Astrocyte (in vitro differentiated cells and primary cell): ENCODE measurements around the gene BCHE. TPM values are rescaled to one million over a fixed set of nuclear protein-coding genes. Genes with fewer than 3 reads are reported as not detected.

Source experiments
- DNase-seq: peaks from one replicate; pipeline ENCODE4 v3.0.0-alpha.2; 2010; ENCODE audit warnings: low read depth
- FAIRE-seq: peaks from 2 replicates; lab custom pipeline; 2011; peaks lifted over from hg19 to GRCh38; lab: Jason Lieb, UNC
- H2AFZ ChIP-seq: 2 replicates; pipeline ENCODE4 v1.6.0; 2012; ENCODE audit warnings: low read depth, low read length, inconsistent platforms
- H3K27ac ChIP-seq: 2 replicates; pipeline ENCODE4 v1.5.1; 2011; ENCODE audit warnings: low read depth, low read length, inconsistent platforms
- H3K27me3 ChIP-seq: 2 replicates; pipeline ENCODE4 v1.6.0; 2011; ENCODE audit warnings: low read length, inconsistent platforms; ENCODE audit not compliant: insufficient read depth
- H3K36me3 ChIP-seq: 2 replicates; pipeline ENCODE4 v1.5.1; 2011; ENCODE audit warnings: low read length, inconsistent platforms; ENCODE audit not compliant: insufficient read depth
- H3K4me1 ChIP-seq: 2 replicates; pipeline ENCODE4 v1.5.1; 2011; ENCODE audit warnings: low read length, inconsistent platforms; ENCODE audit not compliant: insufficient read depth
- H3K4me2 ChIP-seq: 2 replicates; pipeline ENCODE4 v1.6.0; 2012; ENCODE audit warnings: low read length, inconsistent platforms
- H3K4me3 ChIP-seq: 2 replicates; pipeline ENCODE4 v1.5.1; 2011; ENCODE audit warnings: low read depth, mild to moderate bottlenecking, low read length, inconsistent platforms; ENCODE audit not compliant: insufficient read depth
- H3K79me2 ChIP-seq: 2 replicates; pipeline ENCODE4 v1.6.0; 2012; ENCODE audit warnings: mild to moderate bottlenecking, low read length, inconsistent platforms; ENCODE audit not compliant: insufficient read depth
- H3K9ac ChIP-seq: 2 replicates; pipeline ENCODE4 v1.6.0; 2012; ENCODE audit warnings: mild to moderate bottlenecking, low read length, inconsistent platforms
- H3K9me3 ChIP-seq: 2 replicates; pipeline ENCODE4 v1.5.1; 2012; ENCODE audit warnings: low read depth, mild to moderate bottlenecking, low read length, inconsistent platforms; ENCODE audit not compliant: insufficient read depth
- H4K20me1 ChIP-seq: 2 replicates; pipeline ENCODE4 v1.6.0; 2012; ENCODE audit warnings: low read length, inconsistent platforms; ENCODE audit not compliant: insufficient read depth
- H3K27ac Mint-ChIP-seq: one replicate; pipeline ENCODE4 v1.8.0; 2021; ENCODE audit warnings: mild to moderate bottlenecking, mixed read lengths; ENCODE audit not compliant: unreplicated experiment
- H3K27me3 Mint-ChIP-seq: one replicate; pipeline ENCODE4 v1.8.0; 2021; ENCODE audit warnings: low read depth, mixed read lengths; ENCODE audit not compliant: unreplicated experiment
- H3K36me3 Mint-ChIP-seq: one replicate; pipeline ENCODE4 v1.8.0; 2021; ENCODE audit warnings: low read depth, mixed read lengths; ENCODE audit not compliant: unreplicated experiment
- H3K4me1 Mint-ChIP-seq: one replicate; pipeline ENCODE4 v1.8.0; 2021; ENCODE audit warnings: low read depth, mixed read lengths; ENCODE audit not compliant: unreplicated experiment
- H3K4me3 Mint-ChIP-seq: one replicate; pipeline ENCODE4 v1.8.0; 2021; ENCODE audit warnings: mild to moderate bottlenecking, moderate library complexity, mixed read lengths; ENCODE audit not compliant: unreplicated experiment
- H3K9me3 Mint-ChIP-seq: one replicate; pipeline ENCODE4 v1.8.0; 2021; ENCODE audit warnings: mild to moderate bottlenecking, mixed read lengths; ENCODE audit not compliant: unreplicated experiment
- CTCF ChIP-seq: IDR thresholded peaks from 2 replicates; pipeline ENCODE4 v1.5.1; 2011; ENCODE audit warnings: low read depth, mild to moderate bottlenecking, inconsistent platforms, low read length, moderate library complexity; ENCODE audit not compliant: insufficient read depth
- EZH2 ChIP-seq: IDR thresholded peaks from 2 replicates; pipeline ENCODE4 v1.6.1; 2012; ENCODE audit warnings: mild to moderate bottlenecking, low read length, inconsistent platforms; ENCODE audit not compliant: insufficient read depth
- total RNA-seq: library from RNA; stranded (reverse); gene quantifications from 2 replicates; pipeline ENCODE4 v1.2.1, GENCODE V29; 2021

BCHE gene
- total RNA-seq, 1 donor from 2014 or later, result 10.6 TPM

- H3K9me3 Mint-ChIP-seq, result no peaks in the 10 kb centered on the region
- H3K36me3 ChIP-seq, result no peaks in the 10 kb centered on the region
- no peak overlapping the region for H3K4me3 Mint-ChIP-seq
- no peak overlapping the region for H3K4me2 ChIP-seq
- no peaks in the 10 kb centered on the region for H3K4me1 ChIP-seq
- H3K27ac ChIP-seq, result no peak overlapping the region
- H3K79me2 ChIP-seq, result no peaks in the 10 kb centered on the region
- TF ChIP-seq EZH2 (no peak), CTCF (no peak)
- H3K27me3 Mint-ChIP-seq, result no peaks in the 10 kb centered on the region
- H3K9me3 ChIP-seq, result no peaks in the 10 kb centered on the region
- no peaks in the 10 kb centered on the region for H3K36me3 Mint-ChIP-seq
- no peak overlapping the region for H3K9ac ChIP-seq
- DNase-seq, result no peak
- no peak overlapping the region for H2AFZ ChIP-seq
- no peaks in the 10 kb centered on the region for H4K20me1 ChIP-seq
- H3K4me3 ChIP-seq, result no peak overlapping the region
- no peak for FAIRE-seq
- H3K4me1 Mint-ChIP-seq, result peaks cover 2% of the 10 kb centered on the region
- no peak overlapping the region for H3K27ac Mint-ChIP-seq
- no peaks in the 10 kb centered on the region for H3K27me3 ChIP-seq
Observed at GRCh38 chr3:165837801-165838200, 578 bp upstream of the BCHE start.

- FAIRE-seq (no peak), DNase-seq (no peak)
- no peak for TF ChIP-seq EZH2
- no peak for TF ChIP-seq CTCF
- no peak overlapping the region for H2AFZ ChIP-seq
- no peaks in the 10 kb centered on the region for H3K4me1 ChIP-seq
- no peak overlapping the region for H3K27ac ChIP-seq
- H3K27me3 ChIP-seq, result no peaks in the 10 kb centered on the region
- peak overlapping the region; percentile 19 for H3K4me2 ChIP-seq
- no peak overlapping the region for H3K9ac ChIP-seq
- H3K4me1 Mint-ChIP-seq, result peaks cover 2% of the 10 kb centered on the region
- H3K36me3 ChIP-seq, result no peaks in the 10 kb centered on the region
- H3K79me2 ChIP-seq, result no peaks in the 10 kb centered on the region
- no peaks in the 10 kb centered on the region for H3K27me3 Mint-ChIP-seq
- H3K4me3 ChIP-seq, result no peak overlapping the region
- H3K9me3 ChIP-seq, result no peaks in the 10 kb centered on the region
- no peaks in the 10 kb centered on the region for H3K9me3 Mint-ChIP-seq
- H4K20me1 ChIP-seq, result no peaks in the 10 kb centered on the region
- H3K36me3 Mint-ChIP-seq, result no peaks in the 10 kb centered on the region
- H3K27ac Mint-ChIP-seq, result no peak overlapping the region
- H3K4me3 Mint-ChIP-seq, result no peak overlapping the region
Observed at GRCh38 chr3:165835431-165835830, 1.8 kb downstream of the BCHE start.

- H3K4me1 ChIP-seq, result no peaks in the 10 kb centered on the region
- no peaks in the 10 kb centered on the region for H3K36me3 ChIP-seq
- TF ChIP-seq CTCF, result no peak
- TF ChIP-seq EZH2, result no peak
- H2AFZ ChIP-seq, result no peak overlapping the region
- no peaks in the 10 kb centered on the region for H3K27me3 ChIP-seq
- H3K4me3 ChIP-seq, result no peak overlapping the region
- H3K4me1 Mint-ChIP-seq, result no peaks in the 10 kb centered on the region
- no peak overlapping the region for H3K9ac ChIP-seq
- no peaks in the 10 kb centered on the region for H3K79me2 ChIP-seq
- FAIRE-seq, result no peak
- no peak overlapping the region for H3K4me3 Mint-ChIP-seq
- H3K9me3 ChIP-seq, result no peaks in the 10 kb centered on the region
- no peak overlapping the region for H3K4me2 ChIP-seq
- H3K36me3 Mint-ChIP-seq, result no peaks in the 10 kb centered on the region
- no peaks in the 10 kb centered on the region for H3K9me3 Mint-ChIP-seq
- peak; percentile 1 for DNase-seq
- H3K27ac ChIP-seq, result no peak overlapping the region
- H3K27ac Mint-ChIP-seq, result no peak overlapping the region
- H4K20me1 ChIP-seq, result no peaks in the 10 kb centered on the region
- no peaks in the 10 kb centered on the region for H3K27me3 Mint-ChIP-seq
Observed at GRCh38 chr3:165830746-165831145, 6.5 kb downstream of the BCHE start.
